Neural progenitor cell (in vitro differentiated cells): Measurements from ENCODE around the gene RNMT. TPM values are rescaled to one million over a fixed set of nuclear protein-coding genes. Genes with fewer than 3 reads are reported as not detected.

ENCODE experiments used
- DNase-seq: peaks from one replicate; pipeline ENCODE4 v3.0.0-alpha.2; 2016; ENCODE audit warnings: low spot score
- H2AFZ ChIP-seq: fragments of 200-600 bp; sonication (generic); replicated peaks from 2 replicates; pipeline ENCODE4 v1.6.1; 2016; ENCODE audit warnings: antibody characterized with exemption
- H3F3A ChIP-seq: fragments of 200-600 bp; sonication (generic); 2 replicates; pipeline ENCODE4 v1.6.1; 2016; ENCODE audit warnings: antibody characterized with exemption, low read depth
- H3K27ac ChIP-seq: fragments of 200-600 bp; sonication (generic); 2 replicates; pipeline ENCODE4 v1.5.1; 2016; ENCODE audit warnings: mild to moderate bottlenecking
- H3K27me3 ChIP-seq: fragments of 200-600 bp; sonication (generic); 2 replicates; pipeline ENCODE4 v1.6.1; 2016; ENCODE audit warnings: mild to moderate bottlenecking, moderate library complexity
- H3K36me3 ChIP-seq: fragments of 200-600 bp; sonication (generic); 2 replicates; pipeline ENCODE4 v1.5.1; 2016
- H3K4me1 ChIP-seq: fragments of 200-600 bp; sonication (generic); 2 replicates; pipeline ENCODE4 v1.6.1; 2016; ENCODE audit warnings: mixed run types
- H3K4me2 ChIP-seq: fragments of 200-600 bp; sonication (generic); 2 replicates; pipeline ENCODE4 v1.6.1; 2016
- H3K4me3 ChIP-seq: fragments of 200-600 bp; sonication (generic); 2 replicates; pipeline ENCODE4 v1.5.1; 2016
- H3K79me2 ChIP-seq: fragments of 200-600 bp; sonication (generic); 2 replicates; pipeline ENCODE4 v1.6.1; 2016; ENCODE audit warnings: low read depth
- H3K9ac ChIP-seq: fragments of 200-600 bp; sonication (generic); 2 replicates; pipeline ENCODE4 v1.6.1; 2016
- H3K9me3 ChIP-seq: fragments of 200-600 bp; sonication (generic); 2 replicates; pipeline ENCODE4 v1.5.1; 2016; ENCODE audit warnings: low read depth
- H4K20me1 ChIP-seq: fragments of 200-600 bp; sonication (generic); 2 replicates; pipeline ENCODE4 v1.6.1; 2016; ENCODE audit warnings: low read depth
- H3K27ac Mint-ChIP-seq: 3 replicates; pipeline ENCODE4 v1.8.0; 2021; ENCODE audit warnings: mixed read lengths
- H3K27me3 Mint-ChIP-seq: 2 replicates; pipeline ENCODE4 v1.8.0; 2022; ENCODE audit warnings: low read depth, mild to moderate bottlenecking, inconsistent platforms, moderate library complexity, mixed read lengths; ENCODE audit not compliant: insufficient read depth
- H3K36me3 Mint-ChIP-seq: 3 replicates; pipeline ENCODE4 v1.8.0; 2021; ENCODE audit warnings: mixed read lengths
- H3K4me1 Mint-ChIP-seq: 3 replicates; pipeline ENCODE4 v1.8.0; 2021; ENCODE audit warnings: mixed read lengths
- H3K4me3 Mint-ChIP-seq: 3 replicates; pipeline ENCODE4 v1.8.0; 2021; ENCODE audit warnings: mild to moderate bottlenecking, moderate library complexity, mixed read lengths
- H3K9me3 Mint-ChIP-seq: 3 replicates; pipeline ENCODE4 v1.8.0; 2020; ENCODE audit warnings: mixed read lengths
- EZH2 ChIP-seq: fragments of 200-600 bp; sonication (generic); IDR thresholded peaks from 2 replicates; pipeline ENCODE4 v1.6.1; 2017; ENCODE audit warnings: antibody characterized with exemption, mild to moderate bottlenecking, moderate library complexity
- EZH2phosphoT487 ChIP-seq: fragments of 200-600 bp; sonication (generic); IDR thresholded peaks from 2 replicates; pipeline ENCODE4 v1.6.1; 2017; ENCODE audit warnings: antibody characterized with exemption
- total RNA-seq: library from RNA; depleted of rRNA; stranded (reverse); fragments of >200 nt; gene quantifications from 2 replicates; pipeline ENCODE4 v1.2.3, GENCODE V29; 2015; ENCODE audit warnings: low replicate concordance
- TF ChIP-seq, protein P1 (sequence below): fragments of 200-600 bp; sonication (generic); IDR thresholded peaks from 2 replicates; pipeline ENCODE4 v1.5.1; 2017; ENCODE audit warnings: antibody characterized with exemption, mild to moderate bottlenecking

RNMT gene
- total RNA-seq, 1 donor from 2014 or later: 70.4 TPM

DNA sequence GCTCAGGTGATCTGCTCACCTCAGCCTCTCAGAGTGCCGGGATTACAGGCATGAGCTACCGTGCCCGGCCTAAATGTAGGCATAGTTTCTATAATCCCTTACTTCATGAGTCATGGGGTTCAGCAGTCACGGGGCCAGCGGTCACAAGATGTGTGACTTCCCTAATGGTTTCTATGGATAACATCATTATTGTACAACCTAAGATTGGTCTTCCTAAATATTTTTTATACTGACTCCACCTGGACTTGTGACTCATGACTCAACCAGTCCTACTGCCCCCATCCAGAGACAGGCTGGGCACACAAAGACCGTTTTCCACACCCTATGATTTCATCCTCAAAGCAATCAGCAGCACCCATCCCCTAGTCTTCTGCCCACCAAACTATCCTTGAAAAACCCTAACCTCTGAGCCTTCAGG lies 16.1 kb upstream of the RNMT start:
- no peak for TF ChIP-seq EZH2phosphoT487
- TF ChIP-seq, protein P1, sequence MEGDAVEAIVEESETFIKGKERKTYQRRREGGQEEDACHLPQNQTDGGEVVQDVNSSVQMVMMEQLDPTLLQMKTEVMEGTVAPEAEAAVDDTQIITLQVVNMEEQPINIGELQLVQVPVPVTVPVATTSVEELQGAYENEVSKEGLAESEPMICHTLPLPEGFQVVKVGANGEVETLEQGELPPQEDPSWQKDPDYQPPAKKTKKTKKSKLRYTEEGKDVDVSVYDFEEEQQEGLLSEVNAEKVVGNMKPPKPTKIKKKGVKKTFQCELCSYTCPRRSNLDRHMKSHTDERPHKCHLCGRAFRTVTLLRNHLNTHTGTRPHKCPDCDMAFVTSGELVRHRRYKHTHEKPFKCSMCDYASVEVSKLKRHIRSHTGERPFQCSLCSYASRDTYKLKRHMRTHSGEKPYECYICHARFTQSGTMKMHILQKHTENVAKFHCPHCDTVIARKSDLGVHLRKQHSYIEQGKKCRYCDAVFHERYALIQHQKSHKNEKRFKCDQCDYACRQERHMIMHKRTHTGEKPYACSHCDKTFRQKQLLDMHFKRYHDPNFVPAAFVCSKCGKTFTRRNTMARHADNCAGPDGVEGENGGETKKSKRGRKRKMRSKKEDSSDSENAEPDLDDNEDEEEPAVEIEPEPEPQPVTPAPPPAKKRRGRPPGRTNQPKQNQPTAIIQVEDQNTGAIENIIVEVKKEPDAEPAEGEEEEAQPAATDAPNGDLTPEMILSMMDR: no peak
- TF ChIP-seq EZH2: no peak
- H4K20me1 ChIP-seq: peaks cover 6% of the 10 kb centered on the region
- H3K4me1 Mint-ChIP-seq: no peaks in the 10 kb centered on the region
- H3K4me2 ChIP-seq: no peak overlapping the region
- no peak overlapping the region for H2AFZ ChIP-seq
- H3K9ac ChIP-seq: no peak overlapping the region
- no peaks in the 10 kb centered on the region for H3F3A ChIP-seq
- H3K27ac Mint-ChIP-seq: no peak overlapping the region
- H3K4me3 ChIP-seq: no peak overlapping the region
- no peak overlapping the region for H3K4me3 Mint-ChIP-seq
- H3K36me3 ChIP-seq: no peaks in the 10 kb centered on the region
- DNase-seq: no peak
- H3K27me3 ChIP-seq: no peaks in the 10 kb centered on the region
- H3K79me2 ChIP-seq: peaks cover 66% of the 10 kb centered on the region
- no peaks in the 10 kb centered on the region for H3K9me3 ChIP-seq
- H3K36me3 Mint-ChIP-seq: peaks cover 23% of the 10 kb centered on the region
- H3K27me3 Mint-ChIP-seq: no peaks in the 10 kb centered on the region
- peaks cover 34% of the 10 kb centered on the region for H3K9me3 Mint-ChIP-seq
- H3K4me1 ChIP-seq: no peaks in the 10 kb centered on the region
- H3K27ac ChIP-seq: no peak overlapping the region

DNA sequence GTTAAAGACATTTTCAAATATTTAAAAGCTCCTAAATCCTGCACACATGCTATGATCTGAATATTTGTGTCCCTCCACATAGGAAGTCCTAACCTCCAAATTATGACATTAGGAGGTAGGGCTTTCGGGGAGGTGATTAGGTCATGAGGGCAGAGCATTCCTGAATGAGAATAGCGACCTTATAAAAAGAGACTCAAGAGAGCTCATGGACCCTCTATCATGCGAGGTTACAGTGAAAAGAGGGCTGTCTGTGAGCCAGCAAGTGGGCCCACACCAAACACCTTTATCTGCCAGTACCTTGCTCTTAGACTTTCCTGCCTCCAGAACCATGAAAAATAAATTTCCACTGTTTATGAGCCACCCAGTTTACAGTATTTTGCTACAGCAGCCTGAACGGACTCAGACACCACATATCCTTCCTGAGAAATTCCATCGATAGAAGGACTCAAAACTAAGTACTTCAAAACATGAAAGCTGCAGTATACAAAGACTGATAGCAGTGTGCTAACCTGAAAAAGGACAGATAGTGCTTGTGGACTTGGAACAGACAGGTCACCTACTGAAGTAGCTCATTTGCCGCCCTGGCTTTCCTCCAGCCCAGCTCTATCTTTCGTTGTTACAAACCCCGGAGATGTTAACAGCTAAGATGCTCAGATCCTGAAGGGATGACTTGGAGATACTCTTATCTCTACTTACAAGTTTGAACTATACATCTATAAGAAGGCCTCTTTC lies 13.9 kb upstream of the RNMT start:
- H3K4me3 Mint-ChIP-seq: no peak overlapping the region
- no peak overlapping the region for H3K27ac Mint-ChIP-seq
- Histone ChIP-seq H3F3A (no peaks in the 10 kb centered on the region), H3K27ac (no peak overlapping the region), H3K27me3 (no peaks in the 10 kb centered on the region), H3K9ac (no peak overlapping the region), H3K79me2 (peaks cover 84% of the 10 kb centered on the region), H3K4me2 (no peak overlapping the region), H3K9me3 (no peaks in the 10 kb centered on the region), H3K36me3 (no peaks in the 10 kb centered on the region), H3K4me3 (no peak overlapping the region), H3K4me1 (no peaks in the 10 kb centered on the region), H2AFZ (no peak overlapping the region), H4K20me1 (peaks cover 6% of the 10 kb centered on the region)
- no peak for DNase-seq
- H3K4me1 Mint-ChIP-seq: no peaks in the 10 kb centered on the region
- peaks cover 19% of the 10 kb centered on the region for H3K36me3 Mint-ChIP-seq
- TF ChIP-seq, protein P1: no peak
- TF ChIP-seq EZH2phosphoT487: no peak
- no peak for TF ChIP-seq EZH2
- H3K9me3 Mint-ChIP-seq: peaks cover 23% of the 10 kb centered on the region
- H3K27me3 Mint-ChIP-seq: no peaks in the 10 kb centered on the region

DNA sequence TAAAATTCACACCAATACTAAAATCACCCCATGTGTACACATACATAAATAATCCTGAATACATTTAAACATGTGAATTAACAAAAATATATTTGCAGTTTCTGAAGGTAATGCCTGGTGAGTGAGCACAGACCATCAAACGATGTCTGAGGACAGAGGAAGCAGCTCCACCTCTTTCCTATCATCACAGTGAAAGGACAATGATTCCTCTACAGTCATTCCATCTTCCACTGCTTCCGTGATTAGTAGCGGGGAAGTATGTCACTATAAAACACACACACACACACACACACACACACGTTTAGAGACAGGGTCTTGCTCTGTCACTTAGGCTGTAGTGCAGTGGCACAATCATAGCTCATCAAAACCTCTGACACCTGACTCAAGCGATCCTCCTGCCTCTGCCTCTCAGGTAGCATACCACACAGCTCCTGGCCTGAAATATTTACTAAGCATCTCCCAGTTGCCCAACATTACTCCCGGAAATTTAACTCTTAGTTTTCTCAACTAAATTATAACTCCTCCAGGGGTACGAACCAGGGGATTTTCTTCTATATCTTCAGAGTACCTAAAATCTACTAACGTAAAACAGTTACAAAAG lies 12.9 kb upstream of the RNMT start:
- no peaks in the 10 kb centered on the region for H3K27me3 ChIP-seq
- no peak for TF ChIP-seq EZH2phosphoT487
- TF ChIP-seq EZH2: no peak
- TF ChIP-seq, protein P1: no peak

More for the DNA sequence above, 12.9 kb upstream of the RNMT start:
- H3K9ac ChIP-seq: no peak overlapping the region
- H3K27ac Mint-ChIP-seq: no peak overlapping the region
- H3K27ac ChIP-seq: no peak overlapping the region
- DNase-seq: no peak
- H3K27me3 Mint-ChIP-seq: no peaks in the 10 kb centered on the region
- H3K4me2 ChIP-seq: no peak overlapping the region
- no peak overlapping the region for H3K4me3 ChIP-seq
- H3K9me3 Mint-ChIP-seq: peaks cover 19% of the 10 kb centered on the region
- H3K79me2 ChIP-seq: peaks cover 86% of the 10 kb centered on the region
- no peaks in the 10 kb centered on the region for H3F3A ChIP-seq
- H3K4me3 Mint-ChIP-seq: no peak overlapping the region
- H3K36me3 Mint-ChIP-seq: peaks cover 19% of the 10 kb centered on the region
- peaks cover 6% of the 10 kb centered on the region for H4K20me1 ChIP-seq
- H3K36me3 ChIP-seq: no peaks in the 10 kb centered on the region
- H2AFZ ChIP-seq: no peak overlapping the region
- H3K4me1 Mint-ChIP-seq: no peaks in the 10 kb centered on the region
- H3K4me1 ChIP-seq: no peaks in the 10 kb centered on the region
- H3K9me3 ChIP-seq: no peaks in the 10 kb centered on the region
